NCI-H1048 (cell line): ENCODE results near the gene MORC4.
A peak's percentile ranks its signal among the peaks of the same experiment; 100 is the strongest.

ENCODE experiments used
- DNase-seq: peaks from one replicate; lab custom pipeline; 2025; lab: John Stamatoyannopoulos, UW

MORC4 gene

DNA sequence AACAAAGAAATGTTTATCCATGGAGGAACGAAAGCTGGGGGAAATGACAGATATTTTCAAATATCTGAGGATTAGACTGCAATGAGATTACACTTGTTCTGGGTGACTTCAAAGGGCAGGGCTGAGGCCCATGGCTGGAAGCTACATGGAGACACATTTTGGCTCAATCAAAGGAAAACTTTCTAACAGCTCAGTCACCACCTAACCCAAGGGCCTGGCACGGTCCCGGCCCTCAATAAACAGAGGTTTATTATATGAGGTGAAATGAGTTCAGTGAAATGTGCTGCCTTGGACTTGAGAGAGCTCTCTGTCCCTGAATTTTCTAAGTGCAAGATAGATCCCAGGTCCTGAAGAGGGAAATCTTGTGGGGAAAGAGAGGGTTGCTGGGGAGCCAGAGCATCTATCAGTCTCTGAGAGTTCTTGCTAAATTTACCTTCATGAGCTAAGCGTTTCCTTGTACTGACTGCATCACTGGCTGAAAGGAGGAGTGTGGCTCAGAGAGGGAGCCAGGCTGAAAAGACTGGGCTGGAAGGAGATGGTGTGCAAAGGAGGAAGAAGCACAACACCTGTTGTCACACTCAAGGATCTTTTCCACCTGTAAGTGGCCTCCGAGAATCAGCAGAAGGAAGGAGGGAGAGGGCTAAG, 94.8 kb downstream of the MORC4 start:
- DNase-seq, result no peak

DNA sequence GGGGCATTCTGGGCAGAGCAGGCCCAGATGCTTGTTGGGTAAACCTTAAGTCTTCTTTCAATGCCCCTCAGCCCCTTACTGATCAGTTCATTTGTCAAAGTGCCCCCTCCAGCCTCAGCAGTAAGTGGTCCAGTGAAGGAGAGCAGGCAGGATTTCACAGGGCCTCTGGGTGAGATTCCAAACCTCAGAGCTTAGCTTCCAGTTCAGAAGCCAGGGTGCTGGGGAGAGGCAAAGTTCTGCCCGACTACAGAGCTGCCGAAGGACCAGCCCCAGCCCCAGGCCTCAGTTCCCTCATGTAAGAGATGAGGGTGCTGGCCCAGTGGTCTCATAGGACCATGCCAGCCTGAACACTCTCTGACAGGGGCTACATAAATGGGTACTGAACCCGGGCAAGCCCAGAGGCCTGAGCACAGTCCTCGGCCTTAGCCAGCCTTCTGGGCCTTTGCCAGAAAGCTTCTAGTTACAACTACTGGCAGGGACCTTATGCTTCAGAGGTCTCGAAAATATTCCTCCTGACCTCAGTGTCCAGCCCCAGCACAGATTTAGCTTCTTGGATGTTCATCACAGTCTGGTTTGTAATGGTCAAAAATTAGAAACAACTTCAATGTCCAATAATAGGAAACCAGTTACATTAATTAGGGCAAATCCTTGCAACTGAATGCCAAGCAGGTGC, 96.0 kb downstream of the MORC4 start:
- no peak for DNase-seq

DNA sequence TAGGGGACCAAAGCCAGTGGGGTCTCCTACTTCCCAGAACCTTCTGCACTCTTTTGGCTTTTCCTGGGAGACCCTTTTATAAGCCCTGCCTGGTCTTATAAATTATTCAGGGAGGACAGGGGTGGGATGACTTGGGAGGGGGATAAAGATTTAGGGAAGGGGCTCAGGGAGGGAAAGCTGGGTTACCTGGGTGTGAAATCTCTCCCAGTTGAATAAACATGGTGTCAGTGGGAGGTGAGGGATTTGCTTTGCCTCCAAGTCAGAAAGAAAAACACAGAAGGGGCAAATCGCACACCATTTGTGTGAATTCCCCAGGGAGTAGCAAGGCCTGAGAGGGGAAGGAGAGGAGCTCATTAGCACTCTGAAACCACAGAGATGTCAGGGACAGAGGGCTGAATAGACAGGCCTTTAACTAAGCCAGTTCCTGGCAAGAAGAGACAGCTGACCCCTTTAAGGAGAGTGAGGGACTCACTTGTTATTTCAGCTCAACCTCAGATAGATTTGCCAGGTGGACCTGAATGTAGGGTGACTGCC, 96.7 kb downstream of the MORC4 start, which contains the start of gene RIPPLY1:
TSS of gene RIPPLY1 (minus strand) at position 51 of the 534 bp plus-strand sequence. CDS start 54 bp downstream, outside the sequence.
- no peak for DNase-seq

DNA sequence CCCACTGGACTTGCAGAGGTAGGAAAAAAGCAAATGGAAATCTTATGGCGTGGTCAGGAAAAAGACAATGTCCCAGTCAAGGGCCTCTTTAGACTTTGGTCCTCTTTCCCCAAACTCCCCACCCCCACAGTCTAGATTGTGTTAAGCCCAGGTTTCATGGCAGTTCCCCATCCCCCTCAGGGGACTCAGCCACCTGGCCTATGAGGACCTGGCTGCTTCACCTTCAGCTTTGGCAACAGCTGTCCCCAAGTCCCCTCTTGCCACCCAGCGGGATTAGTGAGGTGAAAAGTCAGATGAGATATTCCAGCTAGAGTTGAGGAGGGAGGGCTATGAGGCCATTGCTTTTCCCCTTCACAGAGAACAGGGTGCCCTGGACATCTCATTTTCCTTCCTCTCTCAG, 97.3 kb downstream of the MORC4 start:
- no peak for DNase-seq

DNA sequence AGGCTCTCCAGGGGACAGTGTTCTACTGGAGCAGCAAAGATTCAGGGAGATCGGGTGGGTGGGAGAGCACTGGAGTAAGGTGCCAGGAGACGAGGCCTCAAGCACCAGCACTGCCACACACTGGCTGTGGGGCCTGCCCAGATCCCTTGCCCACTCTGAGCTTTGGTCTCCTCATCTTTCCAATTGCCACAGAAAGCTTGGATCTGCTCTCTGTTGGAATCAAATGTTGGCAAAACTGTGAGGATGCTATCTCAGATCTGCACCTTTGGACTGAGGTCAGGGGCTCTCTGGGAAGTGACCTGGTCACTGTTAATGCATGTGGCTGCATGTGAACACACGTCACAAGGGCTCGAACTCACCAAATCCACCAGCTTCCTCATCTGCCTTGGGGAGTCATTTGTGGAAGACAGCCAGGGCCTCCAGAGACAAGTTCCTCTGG, 98.2 kb downstream of the MORC4 start:
- no peak for DNase-seq

DNA sequence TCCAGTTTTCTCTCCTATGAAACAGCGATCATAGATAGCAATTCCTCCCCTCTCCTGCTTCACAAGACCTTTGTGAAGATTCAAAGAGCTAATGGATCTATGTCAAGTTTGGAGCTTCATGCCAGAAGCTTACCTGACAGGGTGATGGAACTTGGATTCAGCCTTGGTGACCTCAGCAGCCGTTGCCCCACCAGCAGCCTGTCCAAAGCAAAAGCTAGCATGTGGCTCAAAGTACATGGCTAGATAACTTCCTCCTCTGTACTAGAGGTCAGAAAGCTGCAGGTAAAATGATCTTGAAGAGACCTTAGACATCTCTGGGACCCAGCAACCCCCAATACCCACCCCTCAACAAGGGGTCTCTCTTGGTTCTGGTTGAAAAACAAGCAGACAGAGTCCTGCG, 98.7 kb downstream of the MORC4 start:
- DNase-seq, result no peak

DNA sequence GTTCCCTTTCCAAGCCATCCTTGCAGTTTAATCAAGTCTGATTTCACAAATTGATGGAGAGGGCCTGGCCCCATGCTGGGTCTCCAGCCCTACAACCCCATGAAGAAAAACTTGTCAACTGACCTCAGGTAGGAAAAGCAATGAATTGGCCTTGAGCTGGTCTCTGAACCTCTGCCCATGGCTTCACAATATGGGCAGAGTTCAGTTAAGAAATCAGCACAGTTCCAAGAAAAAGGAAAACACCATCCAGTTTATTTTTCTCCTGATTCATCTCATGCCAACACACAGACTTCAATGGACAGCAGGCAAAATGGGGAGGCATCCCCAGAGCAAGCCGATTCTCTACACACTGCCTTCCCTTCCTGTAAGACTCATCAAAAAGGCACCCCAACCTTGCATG, 100.2 kb downstream of the MORC4 start:
- DNase-seq, result no peak

DNA sequence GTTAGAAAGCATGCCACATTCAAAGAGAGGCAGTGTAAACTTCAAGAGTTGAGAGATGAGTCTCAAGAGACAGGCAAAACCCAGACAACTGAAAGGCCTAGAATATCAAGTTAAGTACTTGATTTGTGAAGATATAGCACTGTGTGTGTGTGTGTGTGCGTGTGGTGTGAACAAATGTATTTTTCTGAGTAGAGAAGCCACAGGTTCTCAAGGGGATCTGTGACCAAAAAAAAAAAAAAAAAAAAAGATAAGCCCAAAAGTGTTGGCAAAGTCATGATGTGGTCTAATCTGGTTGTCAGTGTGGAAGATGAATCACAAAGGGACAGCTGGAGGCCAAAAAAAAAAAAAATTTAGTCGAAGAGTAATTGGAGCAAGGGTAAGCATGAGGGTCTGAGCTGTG, 100.7 kb downstream of the MORC4 start:
- DNase-seq, result no peak

DNA sequence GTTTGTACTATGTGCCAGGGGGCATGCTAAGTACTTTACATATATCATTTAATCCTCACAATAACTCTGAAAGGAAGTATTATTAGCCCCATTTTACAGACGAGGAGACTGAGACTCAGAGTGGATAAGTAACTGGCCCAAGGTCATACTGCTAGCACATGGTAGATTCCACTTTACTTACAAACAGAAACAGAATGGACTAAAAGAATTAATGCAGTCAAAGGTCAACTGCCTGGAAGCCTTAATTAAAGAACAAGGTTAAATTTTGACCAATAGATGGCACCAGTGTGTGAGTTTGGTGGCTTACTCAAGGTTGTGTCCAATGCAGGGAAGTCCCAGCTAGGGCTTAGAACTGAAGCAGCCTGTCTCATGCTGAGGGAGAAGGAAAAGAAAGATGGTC, 101.5 kb downstream of the MORC4 start:
- DNase-seq, result no peak

DNA sequence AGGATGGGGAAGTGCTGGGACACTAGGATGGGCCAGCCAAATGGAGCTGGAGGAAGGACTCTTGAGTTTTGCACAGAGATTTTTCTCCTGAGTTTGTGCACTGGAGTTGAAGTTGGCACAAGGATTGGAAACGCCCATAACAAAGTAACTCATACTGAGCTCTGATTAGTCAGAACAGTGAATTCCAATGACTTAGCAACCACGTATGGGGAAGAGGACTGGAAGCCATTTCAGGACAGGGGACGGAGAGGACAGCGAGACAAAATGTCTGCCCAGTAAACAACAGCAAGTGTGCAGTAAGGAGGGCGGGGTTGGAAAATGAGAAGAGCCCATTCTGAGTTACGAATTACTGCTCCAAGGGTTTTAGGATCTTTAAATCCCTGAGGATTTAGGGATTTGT, 102.8 kb downstream of the MORC4 start:
- no peak for DNase-seq

DNA sequence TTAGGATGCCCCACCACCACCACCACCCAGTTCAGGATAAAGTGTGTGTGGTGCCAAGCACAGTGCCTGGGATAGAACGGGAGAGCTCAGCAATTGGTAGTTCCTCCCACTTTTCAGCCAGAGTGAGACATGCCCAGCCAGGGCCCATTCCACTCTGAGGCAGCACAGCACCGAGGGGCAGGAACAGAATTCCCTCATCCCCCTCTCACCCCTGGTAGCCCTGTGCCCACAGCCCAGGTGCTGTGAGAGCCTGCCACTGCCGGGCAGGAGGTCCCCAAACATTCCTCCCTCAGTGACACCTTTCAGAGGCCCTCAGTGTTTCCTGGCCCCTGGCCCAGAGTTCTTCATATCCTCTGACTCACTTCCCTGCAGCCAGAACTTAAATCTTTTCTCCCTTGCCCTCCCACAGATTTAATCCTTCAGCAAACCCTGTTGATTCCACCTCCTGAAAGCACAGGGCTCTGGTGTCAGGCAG, 105.0 kb downstream of the MORC4 start:
- no peak for DNase-seq

DNA sequence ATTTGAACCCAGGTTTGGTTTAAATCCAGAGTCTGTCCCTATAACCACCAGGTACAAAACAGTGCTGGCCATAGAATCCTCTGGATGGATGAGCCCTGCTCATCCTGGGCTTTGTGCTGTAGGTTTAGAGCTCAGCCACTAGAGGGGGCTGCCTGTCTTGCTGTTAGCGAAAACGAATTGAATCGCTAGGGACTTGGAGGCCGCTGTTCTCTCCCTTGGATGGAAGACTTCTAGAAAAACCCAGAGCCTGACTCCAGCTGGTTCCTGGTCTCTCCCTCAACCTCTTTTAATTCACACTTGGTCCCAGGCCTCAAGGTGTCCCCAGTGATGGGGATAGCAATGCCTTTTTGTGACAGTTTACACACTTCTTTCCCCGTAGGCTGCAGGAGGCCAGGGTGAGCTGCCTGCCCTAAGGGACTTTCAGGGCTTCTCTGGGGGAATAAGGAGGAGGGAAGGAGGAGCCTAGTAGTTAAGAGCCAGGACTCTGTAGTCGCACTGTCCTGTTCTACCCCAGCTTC, 105.6 kb downstream of the MORC4 start:
- DNase-seq, result peak; percentile 10

DNA sequence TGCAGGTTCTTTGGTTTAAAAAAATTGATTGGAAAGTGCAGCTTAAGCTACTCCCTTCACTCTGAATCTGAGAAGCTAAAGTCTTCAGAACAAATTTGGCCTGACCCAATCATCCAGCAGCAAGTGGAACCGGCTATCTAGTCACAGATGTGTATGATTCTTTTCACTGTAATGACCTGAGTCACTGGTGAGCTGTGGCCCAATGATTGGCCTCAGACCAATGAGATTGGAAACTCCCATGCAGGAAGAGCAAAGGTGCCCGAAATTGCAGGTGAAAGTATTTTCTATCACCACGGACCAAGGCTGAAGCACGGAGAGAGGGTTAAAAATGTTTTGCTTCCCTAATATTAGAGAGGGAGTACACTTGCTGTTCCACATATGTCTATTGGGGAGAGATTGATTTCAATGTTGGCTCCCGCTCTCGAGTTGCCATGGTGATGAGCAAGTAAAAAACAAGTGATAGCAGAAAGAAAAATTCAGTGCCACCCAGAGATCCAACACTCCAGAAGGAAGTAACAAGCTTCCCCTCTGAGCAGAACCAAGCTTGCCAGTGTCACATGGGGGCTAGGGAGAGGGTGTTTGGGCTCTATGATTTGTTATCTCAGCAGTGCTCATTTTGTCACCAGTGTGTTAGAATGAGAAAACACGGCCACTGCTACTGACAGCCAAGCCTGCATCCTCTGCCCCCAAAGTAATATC, 108.1 kb downstream of the MORC4 start:
- DNase-seq, result no peak
